HG03064 (cell line): ENCODE measurements around the gene ALOX5.

Experiments used
- ATAC-seq: cut with Tn5 transposase; IDR thresholded peaks from one replicate; pipeline ENCODE4 v1.9.1; 2021; ENCODE audit warnings: low read depth; ENCODE audit not compliant: unreplicated experiment

ALOX5 gene

GRCh38 chr10:45440511-45441062 is 66.6 kb downstream of the ALOX5 start:
- ATAC-seq: no peak

GRCh38 chr10:45441239-45442190 is 67.5 kb downstream of the ALOX5 start:
- ATAC-seq: no peak

- no peak for ATAC-seq
Measured at GRCh38 chr10:45442251-45442650, 68.2 kb downstream of the ALOX5 start.

GRCh38 chr10:45442662-45443061 is 68.6 kb downstream of the ALOX5 start:
- no peak for ATAC-seq

GRCh38 chr10:45443101-45444009 is 69.3 kb downstream of the ALOX5 start:
- ATAC-seq: no peak

- ATAC-seq: no peak
Measured at GRCh38 chr10:45444022-45444421, 70.0 kb downstream of the ALOX5 start.

- no peak for ATAC-seq
Measured at GRCh38 chr10:45444976-45445898, 71.2 kb downstream of the ALOX5 start.

- ATAC-seq: no peak
Measured at GRCh38 chr10:45446858-45447257, 72.8 kb downstream of the ALOX5 start.

GRCh38 chr10:45447416-45447815 is 73.4 kb downstream of the ALOX5 start:
- no peak for ATAC-seq

GRCh38 chr10:45450866-45451265 is 76.8 kb downstream of the ALOX5 start:
- no peak for ATAC-seq

- no peak for ATAC-seq
Measured at GRCh38 chr10:45451407-45451806, 77.4 kb downstream of the ALOX5 start.

- no peak for ATAC-seq
Measured at GRCh38 chr10:45452268-45452667, 78.3 kb downstream of the ALOX5 start.

GRCh38 chr10:45452743-45453452 is 78.9 kb downstream of the ALOX5 start:
- no peak for ATAC-seq

GRCh38 chr10:45453639-45454255 is 79.7 kb downstream of the ALOX5 start:
- no peak for ATAC-seq

GRCh38 chr10:45454262-45454661 is 80.2 kb downstream of the ALOX5 start:
- ATAC-seq: no peak

GRCh38 chr10:45454859-45455258 is 80.8 kb downstream of the ALOX5 start:
- ATAC-seq: no peak

- ATAC-seq: no peak
Measured at GRCh38 chr10:45456233-45456632, 82.2 kb downstream of the ALOX5 start.

GRCh38 chr10:45456822-45457221 is 82.8 kb downstream of the ALOX5 start:
- no peak for ATAC-seq

GRCh38 chr10:45457487-45457886 is 83.5 kb downstream of the ALOX5 start:
- ATAC-seq: no peak
